Stimulated activated CD8-positive, alpha-beta memory T cell treated with anti-CD3 and anti-CD28 coated beads, Interleukin-12 subunit alpha, Interleukin-12 subunit beta, amount 100 ng/mL, for 24 hours (primary cell): ENCODE results near the gene CCDC40.

ENCODE experiments used
- DNase-seq: peaks from one replicate; pipeline ENCODE4 v3.0.0-alpha.2; 2020; ENCODE audit errors: extremely low read depth

The CCDC40 gene

GRCh38 chr17:80115159-80115558 lies 78.7 kb downstream of the CCDC40 start:
- no peak for DNase-seq

- DNase-seq: no peak
These were observed 80.0 kb downstream of the CCDC40 start for GRCh38 chr17:80116276-80116920.

- no peak for DNase-seq
These were observed 80.5 kb downstream of the CCDC40 start for GRCh38 chr17:80116921-80117380.

- DNase-seq: no peak
These were observed 81.3 kb downstream of the CCDC40 start for GRCh38 chr17:80117491-80118401.

- DNase-seq: no peak
These were observed 82.3 kb downstream of the CCDC40 start for GRCh38 chr17:80118601-80119270.

GRCh38 chr17:80119271-80119791 lies 82.9 kb downstream of the CCDC40 start:
- DNase-seq: no peak

- DNase-seq: no peak
These were observed 83.4 kb downstream of the CCDC40 start for GRCh38 chr17:80119839-80120238.

GRCh38 chr17:80122026-80122575 lies 85.7 kb downstream of the CCDC40 start:
- no peak for DNase-seq

- DNase-seq: no peak
These were observed 86.6 kb downstream of the CCDC40 start for GRCh38 chr17:80122926-80123505.

- no peak for DNase-seq
These were observed 87.3 kb downstream of the CCDC40 start for GRCh38 chr17:80123791-80124190.

GRCh38 chr17:80124351-80124981 lies 88.0 kb downstream of the CCDC40 start:
- DNase-seq: no peak

GRCh38 chr17:80125656-80126448 lies 89.4 kb downstream of the CCDC40 start:
- DNase-seq: no peak

- DNase-seq: no peak
These were observed 89.9 kb downstream of the CCDC40 start for GRCh38 chr17:80126449-80126715.

GRCh38 chr17:80129006-80129565 lies 92.6 kb downstream of the CCDC40 start:
- no peak for DNase-seq

GRCh38 chr17:80130992-80131391 lies 94.5 kb downstream of the CCDC40 start:
- no peak for DNase-seq

GRCh38 chr17:80132906-80133625 lies 96.6 kb downstream of the CCDC40 start:
- no peak for DNase-seq

GRCh38 chr17:80133626-80133970 lies 97.2 kb downstream of the CCDC40 start:
- DNase-seq: no peak

- DNase-seq: no peak
These were observed 100.7 kb downstream of the CCDC40 start for GRCh38 chr17:80137131-80137530.

GRCh38 chr17:80138856-80139426 lies 102.5 kb downstream of the CCDC40 start:
- DNase-seq: no peak
